B cell (primary cell): Measurements from ENCODE around the gene ING4. TPM values are rescaled to one million over a fixed set of nuclear protein-coding genes. Genes with fewer than 3 reads are reported as not detected.
A peak's percentile ranks its signal among the peaks of the same experiment; 100 is the strongest.

Experiments used
- ATAC-seq: fragments of 200-7000 bp; cut with Tn5 transposase; one replicate; pipeline ENCODE4 v1.10.0; 2021; ENCODE audit warnings: low read depth, mild to moderate bottlenecking, moderate number of reproducible peaks, moderate library complexity
- CTCF ChIA-PET: fragments of 350-600 bp; sonication (Branson Sonifier 250); formaldehyde crosslinking; loops from one replicate; lab custom pipeline; 2021; ENCODE audit warnings: antibody characterized with exemption, inconsistent platforms; lab: Charles Lee
- POLR2A ChIA-PET: fragments of 350-600 bp; sonication (Branson Sonifier 250); formaldehyde crosslinking; loops from one replicate; lab custom pipeline; 2021; ENCODE audit warnings: antibody characterized with exemption; lab: Charles Lee
- DNase-seq: peaks from one replicate; pipeline ENCODE4 v3.0.0; 2013
- H2AFZ ChIP-seq: 2 replicates; pipeline ENCODE4 v1.6.1; 2012; ENCODE audit warnings: mild to moderate bottlenecking, low read depth, low read length; ENCODE audit not compliant: insufficient read depth, poor library complexity, severe bottlenecking
- H3K27ac ChIP-seq, 2 donors: 1 replicate in 1 of 2; 2 replicates in 1 of 2; pipeline ENCODE4 v1.5.1; 2012 to 2013; ENCODE audit warnings: low read length in 2 of 2, mild to moderate bottlenecking in 2 of 2, moderate library complexity in 1 of 2
- H3K27me3 ChIP-seq, 4 experiments: fragments of 200-600 bp in 1 of 4; sonication (generic) in 1 of 4; replicated peaks in 1 of 4; 1 replicate in 2 of 4; 2 replicates in 2 of 4; pipeline versions ENCODE4 v1.6.1 to v1.7.0; 2013 to 2016; ENCODE audit warnings: low read length in 3 of 4, mild to moderate bottlenecking in 2 of 4, mixed read lengths in 1 of 4, moderate library complexity in 1 of 4; ENCODE audit not compliant: insufficient read depth in 4 of 4, control insufficient read depth in 3 of 4; ENCODE audit errors: control extremely low read depth in 1 of 4
- H3K36me3 ChIP-seq, 2 experiments: replicated peaks in 1 of 2; 1 replicate in 1 of 2; 2 replicates in 1 of 2; pipeline versions ENCODE4 v1.6.1 to v1.7.1; 2013; ENCODE audit warnings: low read length in 1 of 2; ENCODE audit not compliant: insufficient read depth in 2 of 2, control insufficient read depth in 1 of 2; ENCODE audit errors: control extremely low read depth in 1 of 2, extremely low read depth in 1 of 2
- H3K4me1 ChIP-seq, 2 donors: fragments of 200-600 bp in 1 of 2; sonication (generic) in 1 of 2; 1 replicate in 1 of 2; 2 replicates in 1 of 2; pipeline versions ENCODE4 v1.5.1 to v1.6.1; 2013 to 2017; ENCODE audit warnings: low read length in 2 of 2; ENCODE audit not compliant: control insufficient read depth in 2 of 2, insufficient read depth in 2 of 2
- H3K4me2 ChIP-seq: replicated peaks from 2 replicates; pipeline ENCODE3; 2012; ENCODE audit warnings: mild to moderate bottlenecking, low read depth, low read length; ENCODE audit not compliant: poor library complexity, severe bottlenecking
- H3K4me3 ChIP-seq, 5 experiments: fragments of 200-600 bp in 1 of 5; sonication (generic) in 1 of 5; 1 replicate in 3 of 5; 2 replicates in 2 of 5; pipeline versions ENCODE4 v1.5.1 to v1.7.0; 2011 to 2016; ENCODE audit warnings: low read length in 4 of 5, mild to moderate bottlenecking in 4 of 5, low read depth in 2 of 5, control low read depth in 1 of 5, moderate library complexity in 1 of 5; ENCODE audit not compliant: insufficient read depth in 1 of 5; ENCODE audit errors: control extremely low read depth in 1 of 5, extremely low read depth in 1 of 5
- H3K79me2 ChIP-seq: fragments of 200-600 bp; sonication (generic); one replicate; pipeline ENCODE4 v1.6.0; 2016; ENCODE audit warnings: low read length; ENCODE audit not compliant: control insufficient read depth, insufficient read depth
- H3K9ac ChIP-seq: fragments of 200-600 bp; sonication (generic); 2 replicates; pipeline ENCODE4 v1.6.1; 2017; ENCODE audit warnings: mild to moderate bottlenecking, low read length, moderate library complexity
- H3K9me3 ChIP-seq, 3 donors: one replicate each; pipeline versions ENCODE4 v1.6.1 to v1.7.1; 2013; ENCODE audit warnings: low read length in 2 of 3; ENCODE audit not compliant: control insufficient read depth in 2 of 3, insufficient read depth in 1 of 3; ENCODE audit errors: control extremely low read depth in 1 of 3
- H4K20me1 ChIP-seq: 2 replicates; pipeline ENCODE4 v1.6.0; 2012; ENCODE audit warnings: mild to moderate bottlenecking, low read length; ENCODE audit not compliant: insufficient read depth, control insufficient read depth, poor library complexity, severe bottlenecking
- H3K27ac Mint-ChIP-seq: one replicate; pipeline ENCODE4 v1.8.0; 2021; ENCODE audit warnings: mixed read lengths
- H3K27me3 Mint-ChIP-seq: one replicate; pipeline ENCODE4 v1.8.0; 2021; ENCODE audit warnings: mixed read lengths
- H3K4me1 Mint-ChIP-seq: one replicate; pipeline ENCODE4 v1.8.0; 2021; ENCODE audit warnings: mixed read lengths
- H3K4me3 Mint-ChIP-seq: one replicate; pipeline ENCODE4 v1.8.0; 2021; ENCODE audit warnings: mixed read lengths
- H3K9me3 Mint-ChIP-seq: one replicate; pipeline ENCODE4 v1.8.0; 2022; ENCODE audit warnings: mixed read lengths; ENCODE audit not compliant: insufficient read depth
- CTCF ChIP-seq: fragments of 200-600 bp; IDR thresholded peaks from one replicate; pipeline ENCODE4 v1.8.0; 2022; ENCODE audit warnings: antibody characterized with exemption, mild to moderate bottlenecking
- EZH2 ChIP-seq: IDR thresholded peaks from 2 replicates; pipeline ENCODE4 v1.6.1; 2012; ENCODE audit warnings: borderline replicate concordance, low read depth, mild to moderate bottlenecking, moderate library complexity, low read length; ENCODE audit not compliant: insufficient read depth, poor library complexity, severe bottlenecking
- WGBS: methylation state at CpG from one replicate; pipeline ENCODE4 v1.1.5; 2013; ENCODE audit warnings: missing lambda C conversion rate; ENCODE audit not compliant: insufficient coverage; 5-methylcytosine and 5-hydroxymethylcytosine counted together
- intact Hi-C: fragments of 100-400 bp; cut with micrococcal nuclease; formaldehyde crosslinking; loops from one replicate; pipeline ENCODE4 v1.10.0; 2022
- polyA plus RNA-seq: library from polyadenylated mRNA; depleted of rRNA; stranded (reverse); fragments of >200 nt; gene quantifications from 2 replicates; pipeline ENCODE4 v1.2.3, GENCODE V29; 2012
- total RNA-seq, 2 donors: library from RNA; stranded (reverse); fragments of 120-200 nt in 1 of 2; gene quantifications; 1 replicate in 1 of 2; 2 replicates in 1 of 2; pipeline versions ENCODE4 v1.2.3 to v1.2.4, GENCODE V29; 2013 to 2022

The ING4 gene
- total and polyA plus RNA-seq, 2 donors (not counting 1 experiment from before 2014, with no cell fraction given) = 81.1 to 110 TPM

- TF ChIP-seq EZH2 = no peak
- no peak for TF ChIP-seq CTCF
These were observed 54.9 kb downstream of the ING4 start for GRCh38 chr12:6607751-6608591.

More at GRCh38 chr12:6607751-6608591, 54.9 kb downstream of the ING4 start:
- ChIA-PET POLR2A (interaction anchor here (0.6 to 1.5 kb wide), 8 partner anchors 12 to 339 kb away, joined by 3 to 8 read pairs (median 5); partner anchors contain the start of genes LAG3 and ZNF384), CTCF (interaction anchor here (1.2 to 1.6 kb wide), 4 partner anchors 9 to 171 kb away, joined by 3 to 6 read pairs (median 3); partner anchors contain the start of gene MLF2)
- Mint-ChIP-seq H3K9me3 (no peaks in the 10 kb centered on the region), H3K27ac (no peak overlapping the region), H3K4me3 (no peak overlapping the region), H3K4me1 (peaks cover 58% of the 10 kb centered on the region), H3K27me3 (no peaks in the 10 kb centered on the region)
- H3K4me3 ChIP-seq = no peak overlapping the region
- H3K9ac ChIP-seq = no peak overlapping the region
- peak overlapping the region; percentile 98 for H3K4me2 ChIP-seq
- H3K27ac ChIP-seq = peak overlapping the region; percentile 90 to 95
- DNase-seq = peak; percentile 90
- WGBS = 10% methylated on average over 8 of the region's 8 CpGs
- H3K4me1 ChIP-seq = peaks cover 56 to 63% of the 10 kb centered on the region in 2 donors
- H4K20me1 ChIP-seq = peaks cover 38% of the 10 kb centered on the region
- intact Hi-C loops = loop anchor here (1.0 to 2.0 kb wide), 7 partner anchors 39 to 244 kb away; partner anchors contain the start of genes COPS7A, ING4, MLF2 and NOP2
- H3K79me2 ChIP-seq = peaks cover 48% of the 10 kb centered on the region
- peak; percentile 20 for ATAC-seq
- no peaks in the 10 kb centered on the region for H3K27me3 ChIP-seq
- no peak overlapping the region for H2AFZ ChIP-seq
- no peaks in the 10 kb centered on the region for H3K9me3 ChIP-seq
- peaks cover 0 to 12% of the 10 kb centered on the region in 2 experiments for H3K36me3 ChIP-seq
